HEK293 (cell line): ENCODE data around the gene LDLRAP1.

ENCODE experiments used
- CTCF ChIA-PET: fragments of 350-600 bp; formaldehyde crosslinking; extraction: SDS; loops from one replicate; lab custom pipeline; 2021; ENCODE audit warnings: antibody characterized with exemption; lab: Yijun Ruan, JAX
- POLR2A ChIA-PET: fragments of 300-600 bp; formaldehyde crosslinking; extraction: SDS; loops from one replicate; lab custom pipeline; 2020; ENCODE audit warnings: antibody characterized with exemption, inconsistent platforms; lab: Yijun Ruan, JAX
- H3K27ac ChIP-seq: fragments of 200-500 bp; sonication (Bioruptor generic); 2 replicates; pipeline ENCODE4 v1.5.1; 2014; ENCODE audit warnings: low read depth, low read length, control low read depth, inconsistent platforms; ENCODE audit errors: extremely low read depth
- H3K36me3 ChIP-seq, 2 experiments: fragments of 200-500 bp in 1 of 2; sonication (Bioruptor generic) in 1 of 2; 1 replicate in 1 of 2; 2 replicates in 1 of 2; pipeline ENCODE4 v1.5.1; 2014 to 2017; ENCODE audit warnings: inconsistent platforms in 2 of 2, low read length in 2 of 2; ENCODE audit not compliant: control insufficient read depth in 2 of 2, insufficient read depth in 1 of 2
- H3K4me1 ChIP-seq: fragments of 200-500 bp; sonication (Bioruptor generic); 2 replicates; pipeline ENCODE4 v1.5.1; 2014; ENCODE audit warnings: mild to moderate bottlenecking, low read length, inconsistent platforms; ENCODE audit not compliant: control insufficient read depth, insufficient read depth
- H3K4me3 ChIP-seq: 2 replicates; pipeline ENCODE4 v1.5.1; 2011; ENCODE audit warnings: low read depth, mild to moderate bottlenecking, control low read depth, low read length, moderate library complexity
- H3K9me3 ChIP-seq: fragments of 200-500 bp; sonication (Bioruptor generic); 2 replicates; pipeline ENCODE4 v1.5.1; 2014; ENCODE audit warnings: low read depth, low read length, inconsistent platforms; ENCODE audit not compliant: control insufficient read depth, insufficient read depth
- ELK4 ChIP-seq: IDR thresholded peaks from 2 replicates; pipeline ENCODE4 v1.6.1; 2011; ENCODE audit warnings: mild to moderate bottlenecking, low read depth, low read length, borderline replicate concordance
- GLIS1 ChIP-seq: fragments of 450-650 bp; formaldehyde crosslinking; IDR thresholded peaks from 2 replicates; pipeline ENCODE4 v1.5.1; 2016; ENCODE audit warnings: missing biosample characterization, missing genetic modification characterization
- PRDM1 ChIP-seq: fragments of 450-650 bp; formaldehyde crosslinking; IDR thresholded peaks from 2 replicates; pipeline ENCODE4; 2016; ENCODE audit warnings: missing biosample characterization, missing genetic modification characterization
- PRDM10 ChIP-seq: fragments of 450-650 bp; formaldehyde crosslinking; IDR thresholded peaks from 2 replicates; pipeline ENCODE4 v1.5.1; 2016; ENCODE audit warnings: missing biosample characterization, missing genetic modification characterization
- SP7 ChIP-seq: fragments of 450-650 bp; formaldehyde crosslinking; IDR thresholded peaks from 2 replicates; pipeline ENCODE4 v1.5.1; 2016; ENCODE audit warnings: missing biosample characterization, missing genetic modification characterization
- YY2 ChIP-seq: fragments of 450-650 bp; formaldehyde crosslinking; IDR thresholded peaks from 2 replicates; pipeline ENCODE4 v1.5.1; 2016; ENCODE audit warnings: missing biosample characterization, missing genetic modification characterization
- ZNF10 ChIP-seq: fragments of 450-650 bp; formaldehyde crosslinking; IDR thresholded peaks from 2 replicates; pipeline ENCODE4 v1.5.1; 2017; ENCODE audit warnings: missing biosample characterization, missing genetic modification characterization
- ZNF157 ChIP-seq: fragments of 450-650 bp; formaldehyde crosslinking; IDR thresholded peaks from 2 replicates; pipeline ENCODE4 v1.5.1; 2016; ENCODE audit warnings: missing biosample characterization, missing genetic modification characterization
- ZNF302 ChIP-seq: fragments of 450-650 bp; formaldehyde crosslinking; IDR thresholded peaks from 2 replicates; pipeline ENCODE4 v1.5.1; 2016; ENCODE audit warnings: missing biosample characterization, missing genetic modification characterization, low read depth
- ZNF350 ChIP-seq: fragments of 450-650 bp; formaldehyde crosslinking; IDR thresholded peaks from 2 replicates; pipeline ENCODE4 v1.5.0; 2017; ENCODE audit warnings: missing biosample characterization, mild to moderate bottlenecking, missing genetic modification characterization
- ZNF423 ChIP-seq: fragments of 450-650 bp; formaldehyde crosslinking; IDR thresholded peaks from 2 replicates; pipeline ENCODE4 v1.5.1; 2016; ENCODE audit warnings: missing biosample characterization, missing genetic modification characterization
- ZNF571 ChIP-seq: fragments of 450-650 bp; formaldehyde crosslinking; IDR thresholded peaks from 2 replicates; pipeline ENCODE4 v1.5.0; 2017; ENCODE audit warnings: missing biosample characterization, missing genetic modification characterization
- ZNF624 ChIP-seq: fragments of 450-650 bp; formaldehyde crosslinking; IDR thresholded peaks from 2 replicates; pipeline ENCODE4 v1.5.1; 2017; ENCODE audit warnings: missing biosample characterization, missing genetic modification characterization
- ZNF677 ChIP-seq: fragments of 450-650 bp; IDR thresholded peaks from 2 replicates; pipeline ENCODE4 v1.5.0; 2018; ENCODE audit warnings: missing biosample characterization, mild to moderate bottlenecking, missing genetic modification characterization, moderate library complexity
- ZNF768 ChIP-seq: fragments of 450-650 bp; formaldehyde crosslinking; IDR thresholded peaks from 2 replicates; pipeline ENCODE4 v1.5.1; 2018; ENCODE audit warnings: missing biosample characterization, mild to moderate bottlenecking, missing genetic modification characterization
- ZNF843 ChIP-seq: fragments of 450-650 bp; formaldehyde crosslinking; IDR thresholded peaks from 2 replicates; pipeline ENCODE4 v1.5.1; 2016; ENCODE audit warnings: missing biosample characterization, missing genetic modification characterization

LDLRAP1 gene

GRCh38 chr1:25543425-25544242 is at the start of gene LDLRAP1 (continued):
- TF ChIP-seq YY2 (tag by site-specific recombination) (no peak), ZNF10 (tag by site-specific recombination) (no peak)

- POLR2A ChIA-PET, result no interaction called here
- CTCF ChIA-PET, result interaction anchor here (0.7 kb wide), 1 partner anchor 27 kb away, joined by 5 read pairs; no protein-coding TSS in a partner anchor
- Histone ChIP-seq H3K9me3 (no peaks in the 10 kb centered on the region), H3K4me1 (no peaks in the 10 kb centered on the region), H3K36me3 (peaks cover 7 to 65% of the 10 kb centered on the region in 2 experiments), H3K27ac (no peak overlapping the region), H3K4me3 (no peak overlapping the region)
- TF ChIP-seq PRDM1 (tag by site-specific recombination), result no peak
- TF ChIP-seq ZNF624 (tag by site-specific recombination), result no peak
- TF ChIP-seq ZNF157 (tag by site-specific recombination), result no peak
- no peak for TF ChIP-seq ZNF571 (tag by site-specific recombination)
- no peak for TF ChIP-seq ZNF843 (tag by site-specific recombination)
- no peak for TF ChIP-seq ELK4
- no peak for TF ChIP-seq PRDM10 (tag by site-specific recombination)
- TF ChIP-seq ZNF302 (tag by site-specific recombination), result no peak
- TF ChIP-seq ZNF350 (tag by site-specific recombination), result no peak
These were observed 48.5 kb upstream of the LDLRAP1 start for GRCh38 chr1:25494952-25495351.

GRCh38 chr1:25500694-25501093 is 42.7 kb upstream of the LDLRAP1 start:
- POLR2A ChIA-PET, result no interaction called here
- H3K36me3 ChIP-seq, result peaks cover 0 to 35% of the 10 kb centered on the region in 2 experiments; a peak in 2 of 3 replicates

GRCh38 chr1:25501235-25502058 is 42.0 kb upstream of the LDLRAP1 start:
- Histone ChIP-seq H3K27ac (no peak overlapping the region), H3K4me3 (no peak overlapping the region), H3K4me1 (no peaks in the 10 kb centered on the region), H3K36me3 (peaks cover 0 to 30% of the 10 kb centered on the region in 2 experiments; a peak in 1 of 3 replicates), H3K9me3 (no peaks in the 10 kb centered on the region)
- CTCF ChIA-PET, result interaction anchor here (0.5 to 1.8 kb wide), 10 partner anchors 9 to 309 kb away, joined by 3 to 11 read pairs (median 3); no protein-coding TSS in a partner anchor
- POLR2A ChIA-PET, result no interaction called here
- TF ChIP-seq ZNF768 (no peak), GLIS1 (tag by site-specific recombination) (peak; percentile 79), ZNF677 (tag by site-specific recombination) (0 out of 2 replicates have a peak, but pooled peaks have one; percentile 36)

More at GRCh38 chr1:25500694-25501093, 42.7 kb upstream of the LDLRAP1 start:
- TF ChIP-seq PRDM1 (tag by site-specific recombination) (peak; percentile 77), ZNF843 (tag by site-specific recombination) (no peak), SP7 (tag by site-specific recombination) (peak; percentile 57; the same call in 1 of the 2 replicates), ZNF423 (tag by site-specific recombination) (no peak)
- H3K4me3 ChIP-seq, result no peak overlapping the region
- no peaks in the 10 kb centered on the region for H3K9me3 ChIP-seq
- CTCF ChIA-PET, result interaction anchor here (0.5 to 1.8 kb wide), 4 partner anchors 18 to 310 kb away, joined by 3 to 7 read pairs (median 3); no protein-coding TSS in a partner anchor
- H3K4me1 ChIP-seq, result no peaks in the 10 kb centered on the region
- H3K27ac ChIP-seq, result no peak overlapping the region
